Measurements from ENCODE around the gene DNAJC4. TPM values are rescaled to one million over a fixed set of nuclear protein-coding genes. Genes with fewer than 3 reads are reported as not detected.
A peak's percentile ranks its signal among the peaks of the same experiment; 100 is the strongest.

DNAJC4 gene
- total RNA-seq, 2 donors from 2014 or later: 55.8 to 63.8 TPM

DNA sequence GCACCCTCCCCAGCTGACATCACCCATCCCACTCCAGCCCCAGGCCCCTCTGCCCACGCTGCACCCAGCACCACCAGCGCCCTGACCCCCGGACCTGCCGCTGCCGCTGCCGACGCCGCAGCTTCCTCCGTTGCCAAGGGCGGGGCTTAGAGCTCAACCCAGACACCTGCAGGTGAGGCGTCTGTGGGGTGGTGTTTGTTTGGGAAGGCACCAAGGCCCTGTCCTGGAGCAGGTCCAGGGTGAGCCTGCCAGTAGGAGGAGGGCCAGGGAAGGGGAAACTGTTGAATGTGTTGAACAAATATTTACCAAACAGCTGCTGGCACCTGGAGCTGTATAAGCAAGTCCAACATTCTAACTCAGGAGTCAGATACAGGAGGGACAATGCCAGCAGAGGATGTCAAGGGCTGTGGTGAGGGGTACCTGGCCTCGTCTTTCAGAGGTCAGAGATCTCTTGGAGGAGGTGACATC, 7.2 kb downstream of the DNAJC4 start:
- Histone ChIP-seq H3K27me3 (replicated peaks; ENCODE audit: insufficient read depth) (no peaks in the 10 kb centered on the region), H3K4me3 (no peak overlapping the region), H3K9me3 (no peaks in the 10 kb centered on the region), H3K27ac (peak overlapping the region; percentile 52 to 72), H3K4me1 (replicated peaks) (peaks cover 20% of the 10 kb centered on the region), H3K36me3 (no peaks in the 10 kb centered on the region)
- intact Hi-C loops (cut with DNase I): loop anchor here (1.0 kb wide), 1 partner anchor 10 kb away; no protein-coding TSS in a partner anchor
- DNase-seq (ENCODE audit: low spot score): peak; percentile 95
- TF ChIP-seq, protein P1, sequence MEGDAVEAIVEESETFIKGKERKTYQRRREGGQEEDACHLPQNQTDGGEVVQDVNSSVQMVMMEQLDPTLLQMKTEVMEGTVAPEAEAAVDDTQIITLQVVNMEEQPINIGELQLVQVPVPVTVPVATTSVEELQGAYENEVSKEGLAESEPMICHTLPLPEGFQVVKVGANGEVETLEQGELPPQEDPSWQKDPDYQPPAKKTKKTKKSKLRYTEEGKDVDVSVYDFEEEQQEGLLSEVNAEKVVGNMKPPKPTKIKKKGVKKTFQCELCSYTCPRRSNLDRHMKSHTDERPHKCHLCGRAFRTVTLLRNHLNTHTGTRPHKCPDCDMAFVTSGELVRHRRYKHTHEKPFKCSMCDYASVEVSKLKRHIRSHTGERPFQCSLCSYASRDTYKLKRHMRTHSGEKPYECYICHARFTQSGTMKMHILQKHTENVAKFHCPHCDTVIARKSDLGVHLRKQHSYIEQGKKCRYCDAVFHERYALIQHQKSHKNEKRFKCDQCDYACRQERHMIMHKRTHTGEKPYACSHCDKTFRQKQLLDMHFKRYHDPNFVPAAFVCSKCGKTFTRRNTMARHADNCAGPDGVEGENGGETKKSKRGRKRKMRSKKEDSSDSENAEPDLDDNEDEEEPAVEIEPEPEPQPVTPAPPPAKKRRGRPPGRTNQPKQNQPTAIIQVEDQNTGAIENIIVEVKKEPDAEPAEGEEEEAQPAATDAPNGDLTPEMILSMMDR (IDR thresholded peaks at IDR 0.05): peak in 2 of 4 experiments; percentile 40 to 42
- TF ChIP-seq POLR2A (IDR thresholded peaks at IDR 0.05) (no peak), POLR2AphosphoS5 (IDR thresholded peaks at IDR 0.05) (peak; percentile 97)
- WGBS: 34% methylated on average over 12 of the region's 12 CpGs

DNA sequence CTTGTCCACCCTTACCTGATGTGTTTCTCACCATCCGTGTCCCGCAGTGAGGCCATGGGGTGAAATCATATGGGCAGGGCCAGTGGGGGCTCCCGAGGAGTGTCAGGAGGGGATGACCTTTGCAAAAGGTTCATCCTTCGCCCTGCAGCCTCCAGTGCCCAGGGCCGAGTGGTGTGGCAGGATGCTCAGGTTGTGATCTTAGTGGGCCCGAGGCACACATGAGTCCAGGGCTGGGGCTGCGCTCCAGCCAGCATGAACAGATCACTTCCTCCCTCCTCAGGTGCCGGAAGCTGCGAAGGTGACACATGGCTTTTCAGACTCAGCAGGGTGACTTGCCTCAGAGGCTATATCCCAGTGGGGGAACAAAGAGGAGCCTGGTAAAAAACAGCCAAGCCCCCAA, 7.7 kb downstream of the DNAJC4 start:
- no peaks in the 10 kb centered on the region for H3K9me3 ChIP-seq
- TF ChIP-seq, protein P1 (IDR thresholded peaks at IDR 0.05): no peak
- TF ChIP-seq POLR2A (IDR thresholded peaks at IDR 0.05) (no peak), POLR2AphosphoS5 (IDR thresholded peaks at IDR 0.05) (no peak)
- DNase-seq (ENCODE audit: low spot score): no peak
- no peaks in the 10 kb centered on the region for H3K36me3 ChIP-seq
- H3K27me3 ChIP-seq (replicated peaks; ENCODE audit: insufficient read depth): no peaks in the 10 kb centered on the region
- WGBS: 81% methylated on average over 9 of the region's 9 CpGs
- peak overlapping the region; percentile 52 to 72 for H3K27ac ChIP-seq
- peaks cover 24% of the 10 kb centered on the region for H3K4me1 ChIP-seq (replicated peaks)
- intact Hi-C loops (cut with DNase I): no loop called here
- no peak overlapping the region for H3K4me3 ChIP-seq

DNA sequence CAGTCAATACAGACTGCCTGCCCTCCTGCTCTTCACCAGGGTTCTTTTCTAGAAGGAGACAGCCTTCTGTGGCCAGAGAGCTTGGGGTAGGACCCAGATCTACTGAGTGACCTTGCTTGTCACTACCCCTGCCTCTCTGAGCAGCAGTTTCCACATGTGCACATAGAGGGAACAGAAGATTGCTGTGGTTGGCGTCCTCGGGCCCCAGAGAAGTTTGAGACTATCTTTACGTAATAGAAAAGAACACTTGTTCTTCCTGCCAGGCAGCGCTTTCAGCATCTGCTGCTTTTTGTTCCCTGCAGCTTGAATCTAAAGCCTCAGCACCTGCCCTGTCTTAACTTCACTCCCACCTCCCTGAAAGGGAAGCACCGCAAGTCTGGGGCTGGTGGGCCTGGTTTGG, 8.7 kb downstream of the DNAJC4 start:
- no peaks in the 10 kb centered on the region for H3K36me3 ChIP-seq
- intact Hi-C loops (cut with DNase I): no loop called here
- no peaks in the 10 kb centered on the region for H3K9me3 ChIP-seq
- TF ChIP-seq POLR2A (IDR thresholded peaks at IDR 0.05) (no peak), POLR2AphosphoS5 (IDR thresholded peaks at IDR 0.05) (no peak)
- TF ChIP-seq, protein P1 (IDR thresholded peaks at IDR 0.05): no peak
- DNase-seq (ENCODE audit: low spot score): no peak
- H3K27ac ChIP-seq: peak overlapping the region in 1 of 2 donors; percentile 72
- H3K4me1 ChIP-seq (replicated peaks): peaks cover 18% of the 10 kb centered on the region
- no peak overlapping the region for H3K4me3 ChIP-seq
- 89% methylated on average over 5 of the region's 5 CpGs for WGBS
- H3K27me3 ChIP-seq (replicated peaks; ENCODE audit: insufficient read depth): no peaks in the 10 kb centered on the region

DNA sequence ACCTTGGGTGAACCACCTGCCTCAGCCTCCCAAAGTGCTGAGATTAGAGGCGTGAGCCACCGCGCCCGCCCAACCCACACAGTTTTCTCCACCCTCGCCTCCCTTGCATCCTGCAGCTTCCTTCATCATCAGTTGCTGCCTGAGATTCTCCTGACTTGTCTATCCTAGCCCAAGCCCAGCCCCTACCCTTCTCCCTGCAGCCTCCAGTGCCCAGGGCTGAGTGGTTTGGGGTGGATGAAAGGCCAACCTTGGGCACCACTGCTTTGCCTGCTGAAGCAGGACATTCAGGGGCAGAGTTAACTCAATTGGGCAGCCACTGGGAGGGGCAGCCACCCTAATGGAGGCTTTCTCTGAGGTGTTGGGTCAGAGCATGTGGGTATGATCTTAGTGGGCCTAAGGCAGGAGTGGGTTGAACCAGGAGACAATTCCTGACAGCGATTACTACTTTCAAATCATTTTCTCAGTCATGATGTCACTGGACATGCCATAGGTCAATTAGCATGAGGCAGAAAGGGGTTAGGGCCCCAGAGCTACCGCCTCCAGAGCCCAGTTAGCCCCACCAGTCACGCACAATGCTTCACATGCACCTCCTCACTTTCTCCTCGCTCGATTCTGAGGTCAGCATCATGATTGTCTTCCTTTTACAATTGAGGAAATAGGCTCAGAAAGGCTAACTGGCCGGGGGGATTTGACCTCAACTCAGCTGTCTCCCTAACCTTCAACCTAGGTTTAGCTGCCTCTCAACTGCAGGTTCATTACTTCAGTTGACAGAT, 9.5 kb downstream of the DNAJC4 start:
- Histone ChIP-seq H3K9me3 (no peaks in the 10 kb centered on the region), H3K4me1 (replicated peaks) (peaks cover 18% of the 10 kb centered on the region), H3K27me3 (replicated peaks; ENCODE audit: insufficient read depth) (no peaks in the 10 kb centered on the region), H3K27ac (peak overlapping the region; percentile 95 to 96), H3K4me3 (peak overlapping the region; percentile 71 to 91), H3K36me3 (no peaks in the 10 kb centered on the region)
- 86% methylated on average over 11 of the region's 11 CpGs for WGBS
- no peak for DNase-seq (ENCODE audit: low spot score)
- intact Hi-C loops (cut with DNase I): no loop called here
- TF ChIP-seq, protein P1 (IDR thresholded peaks at IDR 0.05): no peak
- TF ChIP-seq POLR2AphosphoS5 (IDR thresholded peaks at IDR 0.05) (no peak), POLR2A (IDR thresholded peaks at IDR 0.05) (no peak)

Measured in prostate gland (tissue), 2 donors.